Measurements from ENCODE around the gene OTOA. TPM values are rescaled to one million over a fixed set of nuclear protein-coding genes. Genes with fewer than 3 reads are reported as not detected.

OTOA gene
- total RNA-seq, 1 donor from 2014 or later = 0.10 TPM

- peaks cover 9% of the 10 kb centered on the region for H3K36me3 Mint-ChIP-seq (ENCODE audit: low read depth)
- no peak for DNase-seq (ENCODE audit: low spot score)
- H3K27me3 Mint-ChIP-seq (ENCODE audit: low read depth) = no peaks in the 10 kb centered on the region
- no peaks in the 10 kb centered on the region for H3K9me3 Mint-ChIP-seq (ENCODE audit: low read depth)
- no peak overlapping the region for H3K27ac Mint-ChIP-seq (ENCODE audit: unreplicated experiment)
- no peaks in the 10 kb centered on the region for H3K4me1 Mint-ChIP-seq (ENCODE audit: low read depth)
- no peak for TF ChIP-seq CTCF (IDR thresholded peaks at IDR 0.05)
- H3K4me3 Mint-ChIP-seq (ENCODE audit: unreplicated experiment) = no peak overlapping the region
Observed at GRCh38 chr16:21620592-21620991, 43.2 kb upstream of the OTOA start.

- no peak for DNase-seq (ENCODE audit: low spot score)
- Mint-ChIP-seq H3K27ac (ENCODE audit: unreplicated experiment) (no peak overlapping the region), H3K9me3 (ENCODE audit: low read depth) (no peaks in the 10 kb centered on the region), H3K4me3 (ENCODE audit: unreplicated experiment) (no peak overlapping the region), H3K36me3 (ENCODE audit: low read depth) (peaks cover 14% of the 10 kb centered on the region), H3K4me1 (ENCODE audit: low read depth) (peaks cover 12% of the 10 kb centered on the region), H3K27me3 (ENCODE audit: low read depth) (no peaks in the 10 kb centered on the region)
- TF ChIP-seq CTCF (IDR thresholded peaks at IDR 0.05) = no peak
Observed at GRCh38 chr16:21622545-21622944, 41.2 kb upstream of the OTOA start.

GRCh38 chr16:21625026-21625425, 38.7 kb upstream of the OTOA start:
- Mint-ChIP-seq H3K4me3 (ENCODE audit: unreplicated experiment) (no peak overlapping the region), H3K36me3 (ENCODE audit: low read depth) (peaks cover 19% of the 10 kb centered on the region), H3K9me3 (ENCODE audit: low read depth) (no peaks in the 10 kb centered on the region), H3K27me3 (ENCODE audit: low read depth) (no peaks in the 10 kb centered on the region), H3K27ac (ENCODE audit: unreplicated experiment) (no peak overlapping the region), H3K4me1 (ENCODE audit: low read depth) (peaks cover 19% of the 10 kb centered on the region)
- no peak for TF ChIP-seq CTCF (IDR thresholded peaks at IDR 0.05)
- DNase-seq (ENCODE audit: low spot score) = no peak

GRCh38 chr16:21626659-21627277, 37.0 kb upstream of the OTOA start:
- TF ChIP-seq CTCF (IDR thresholded peaks at IDR 0.05) = no peak
- H3K27ac Mint-ChIP-seq (ENCODE audit: unreplicated experiment) = peak overlapping the region; percentile 86
- no peaks in the 10 kb centered on the region for H3K27me3 Mint-ChIP-seq (ENCODE audit: low read depth)
- peaks cover 22% of the 10 kb centered on the region for H3K36me3 Mint-ChIP-seq (ENCODE audit: low read depth)
- no peaks in the 10 kb centered on the region for H3K9me3 Mint-ChIP-seq (ENCODE audit: low read depth)
- no peak for DNase-seq (ENCODE audit: low spot score)
- peaks cover 19% of the 10 kb centered on the region for H3K4me1 Mint-ChIP-seq (ENCODE audit: low read depth)
- peak overlapping the region; percentile 2 for H3K4me3 Mint-ChIP-seq (ENCODE audit: unreplicated experiment)

GRCh38 chr16:21628121-21628726, 35.5 kb upstream of the OTOA start:
- Mint-ChIP-seq H3K27ac (ENCODE audit: unreplicated experiment) (peak overlapping the region; percentile 63), H3K27me3 (ENCODE audit: low read depth) (no peaks in the 10 kb centered on the region), H3K9me3 (ENCODE audit: low read depth) (no peaks in the 10 kb centered on the region), H3K4me1 (ENCODE audit: low read depth) (peaks cover 19% of the 10 kb centered on the region), H3K4me3 (ENCODE audit: unreplicated experiment) (no peak overlapping the region), H3K36me3 (ENCODE audit: low read depth) (peaks cover 23% of the 10 kb centered on the region)
- TF ChIP-seq CTCF (IDR thresholded peaks at IDR 0.05) = no peak
- no peak for DNase-seq (ENCODE audit: low spot score)

Data from chondrocyte (in vitro differentiated cells).